Fibroblast of lung (primary cell): ENCODE results near the gene ANO2. TPM values are rescaled to one million over a fixed set of nuclear protein-coding genes. Genes with fewer than 3 reads are reported as not detected.

Experiments
- DNase-seq, 2 donors: peaks; one replicate each; pipeline versions ENCODE4 v3.0.0 to v3.0.0-alpha.2; 2010; ENCODE audit warnings: low read depth in 2 of 2
- H2AFZ ChIP-seq: 2 replicates; pipeline ENCODE4 v1.5.1; 2012; ENCODE audit warnings: low read length, control low read depth, inconsistent platforms
- H3K27ac ChIP-seq: 2 replicates; pipeline ENCODE4 v1.5.1; 2011; ENCODE audit warnings: low read length, control low read depth; ENCODE audit not compliant: insufficient read depth
- H3K27me3 ChIP-seq: 2 replicates; pipeline ENCODE4 v1.5.1; 2011; ENCODE audit warnings: mild to moderate bottlenecking, low read length; ENCODE audit not compliant: control insufficient read depth, insufficient read depth
- H3K36me3 ChIP-seq: 2 replicates; pipeline ENCODE4 v1.5.1; 2011; ENCODE audit warnings: low read length; ENCODE audit not compliant: control insufficient read depth, insufficient read depth
- H3K4me1 ChIP-seq: 2 replicates; pipeline ENCODE4 v1.5.1; 2011; ENCODE audit warnings: low read length; ENCODE audit not compliant: control insufficient read depth, insufficient read depth; ENCODE audit errors: extremely low read depth
- H3K4me2 ChIP-seq: 2 replicates; pipeline ENCODE4 v1.5.1; 2011; ENCODE audit warnings: low read length, control low read depth; ENCODE audit not compliant: insufficient read depth; ENCODE audit errors: extremely low read depth
- H3K4me3 ChIP-seq, 4 experiments: fragments of 200-600 bp in 1 of 4; sonication (generic) in 1 of 4; replicated peaks in 1 of 4; 2 replicates each; pipeline ENCODE4 v1.5.1; 2011 to 2016; ENCODE audit warnings: low read length in 4 of 4, low read depth in 3 of 4, mild to moderate bottlenecking in 3 of 4, control low read depth in 2 of 4, inconsistent platforms in 1 of 4, mixed read lengths in 1 of 4; ENCODE audit not compliant: insufficient read depth in 1 of 4; ENCODE audit errors: control extremely low read depth in 1 of 4
- H3K79me2 ChIP-seq: 2 replicates; pipeline ENCODE4 v1.5.1; 2012; ENCODE audit warnings: mild to moderate bottlenecking, low read length, inconsistent platforms; ENCODE audit not compliant: control insufficient read depth, insufficient read depth
- H3K9ac ChIP-seq: 2 replicates; pipeline ENCODE4 v1.5.1; 2011; ENCODE audit warnings: mild to moderate bottlenecking, low read length, control low read depth; ENCODE audit not compliant: insufficient read depth
- H3K9me3 ChIP-seq: 2 replicates; pipeline ENCODE4 v1.5.1; 2012; ENCODE audit warnings: low read depth, low read length; ENCODE audit not compliant: control insufficient read depth, insufficient read depth
- H4K20me1 ChIP-seq: 2 replicates; pipeline ENCODE4 v1.5.1; 2011; ENCODE audit warnings: low read length; ENCODE audit not compliant: control insufficient read depth, insufficient read depth; ENCODE audit errors: extremely low read depth
- EZH2 ChIP-seq: IDR thresholded peaks from 2 replicates; pipeline ENCODE4 v1.5.1; 2012; ENCODE audit warnings: low read length, control low read depth, mild to moderate bottlenecking; ENCODE audit errors: missing control alignments
- polyA plus RNA-seq, 2 donors: library from polyadenylated mRNA; depleted of rRNA in 1 of 2; stranded (reverse) in 1 of 2; unstranded in 1 of 2; fragments of >200 nt; gene quantifications; 2 replicates each; pipeline ENCODE4 v1.2.1, GENCODE V29; 2011 to 2012; ENCODE audit warnings: missing spikeins in 1 of 2
- total RNA-seq: library from RNA; depleted of rRNA; stranded (reverse); fragments of >200 nt; gene quantifications from 2 replicates; pipeline ENCODE4 v1.2.1, GENCODE V29; 2014
- TF ChIP-seq, protein P1 (sequence below), 2 donors: IDR thresholded peaks in 1 of 2; conservative IDR thresholded peaks in 1 of 2; 1 replicate in 1 of 2; 2 replicates in 1 of 2; pipeline ENCODE4 v1.5.1; 2011 to 2012; ENCODE audit warnings: low read length in 2 of 2, control low read depth in 1 of 2, inconsistent platforms in 1 of 2, low read depth in 1 of 2, mild to moderate bottlenecking in 1 of 2

Gene ANO2
- total and polyA plus RNA-seq, 2 donors (not counting 1 experiment from before 2014, with no cell fraction given), result 0.15 to 0.17 TPM

DNA sequence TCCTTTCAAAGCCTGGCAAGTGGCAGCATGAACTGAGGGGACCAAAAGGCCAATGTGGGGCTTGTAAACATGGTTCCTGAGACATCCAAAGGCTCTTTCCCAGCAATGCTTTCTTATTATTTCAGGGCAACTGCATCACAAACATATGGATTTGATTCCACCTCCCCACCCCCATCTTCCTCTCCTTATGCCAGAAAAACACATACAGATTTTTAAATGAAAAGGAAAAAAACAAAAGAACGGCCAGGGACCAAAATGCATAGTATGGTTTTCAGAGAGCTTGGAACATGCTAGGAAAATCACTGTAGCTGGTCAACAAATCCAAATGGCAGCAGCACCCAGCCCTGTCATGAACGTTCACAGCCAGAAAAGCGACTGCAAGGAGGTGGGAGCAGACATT, 167.6 kb downstream of the ANO2 start:
- Histone ChIP-seq H3K27ac (no peak overlapping the region), H3K79me2 (no peaks in the 10 kb centered on the region), H3K9me3 (no peaks in the 10 kb centered on the region), H3K9ac (no peak overlapping the region), H4K20me1 (no peaks in the 10 kb centered on the region), H3K4me3 (no peak overlapping the region), H3K4me2 (no peak overlapping the region), H3K36me3 (no peaks in the 10 kb centered on the region), H2AFZ (no peak overlapping the region), H3K27me3 (no peaks in the 10 kb centered on the region), H3K4me1 (no peaks in the 10 kb centered on the region)
- DNase-seq, result no peak
- TF ChIP-seq, protein P1, sequence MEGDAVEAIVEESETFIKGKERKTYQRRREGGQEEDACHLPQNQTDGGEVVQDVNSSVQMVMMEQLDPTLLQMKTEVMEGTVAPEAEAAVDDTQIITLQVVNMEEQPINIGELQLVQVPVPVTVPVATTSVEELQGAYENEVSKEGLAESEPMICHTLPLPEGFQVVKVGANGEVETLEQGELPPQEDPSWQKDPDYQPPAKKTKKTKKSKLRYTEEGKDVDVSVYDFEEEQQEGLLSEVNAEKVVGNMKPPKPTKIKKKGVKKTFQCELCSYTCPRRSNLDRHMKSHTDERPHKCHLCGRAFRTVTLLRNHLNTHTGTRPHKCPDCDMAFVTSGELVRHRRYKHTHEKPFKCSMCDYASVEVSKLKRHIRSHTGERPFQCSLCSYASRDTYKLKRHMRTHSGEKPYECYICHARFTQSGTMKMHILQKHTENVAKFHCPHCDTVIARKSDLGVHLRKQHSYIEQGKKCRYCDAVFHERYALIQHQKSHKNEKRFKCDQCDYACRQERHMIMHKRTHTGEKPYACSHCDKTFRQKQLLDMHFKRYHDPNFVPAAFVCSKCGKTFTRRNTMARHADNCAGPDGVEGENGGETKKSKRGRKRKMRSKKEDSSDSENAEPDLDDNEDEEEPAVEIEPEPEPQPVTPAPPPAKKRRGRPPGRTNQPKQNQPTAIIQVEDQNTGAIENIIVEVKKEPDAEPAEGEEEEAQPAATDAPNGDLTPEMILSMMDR (conservative IDR thresholded peaks at IDR 0.05 in 1 of 2, IDR thresholded peaks at IDR 0.05 in 1 of 2; ENCODE audit: low read depth in 1 of 2, low read length in 2 of 2), result no peak
- no peak for TF ChIP-seq EZH2

DNA sequence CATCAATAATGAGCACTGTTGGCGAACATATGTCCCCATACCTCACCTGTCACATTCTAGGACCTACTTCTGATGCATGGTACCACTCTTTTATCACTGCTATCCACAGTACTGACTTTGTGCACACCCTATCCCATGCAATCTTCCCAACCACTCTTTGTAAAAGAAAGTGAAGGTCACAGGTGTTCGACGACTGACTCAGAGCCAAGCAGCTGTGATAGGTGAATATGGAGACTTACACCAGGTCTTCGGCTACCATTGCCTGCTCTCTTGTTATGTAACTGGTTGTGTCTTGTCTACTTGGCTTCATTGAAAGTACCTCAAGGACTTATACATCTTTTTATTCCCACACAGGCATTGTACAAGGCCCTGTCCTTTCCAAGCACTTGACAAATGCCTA, 169.0 kb downstream of the ANO2 start:
- no peak overlapping the region for H3K27ac ChIP-seq
- no peaks in the 10 kb centered on the region for H3K36me3 ChIP-seq
- no peaks in the 10 kb centered on the region for H4K20me1 ChIP-seq
- no peak overlapping the region for H3K9ac ChIP-seq
- H3K4me2 ChIP-seq, result no peak overlapping the region
- no peak for TF ChIP-seq EZH2
- TF ChIP-seq, protein P1 (conservative IDR thresholded peaks at IDR 0.05 in 1 of 2, IDR thresholded peaks at IDR 0.05 in 1 of 2; ENCODE audit: low read depth in 1 of 2, low read length in 2 of 2), result no peak
- no peaks in the 10 kb centered on the region for H3K4me1 ChIP-seq
- no peak overlapping the region for H2AFZ ChIP-seq
- DNase-seq, result no peak
- H3K79me2 ChIP-seq, result no peaks in the 10 kb centered on the region
- no peaks in the 10 kb centered on the region for H3K9me3 ChIP-seq
- H3K4me3 ChIP-seq, result no peak overlapping the region
- H3K27me3 ChIP-seq, result no peaks in the 10 kb centered on the region

DNA sequence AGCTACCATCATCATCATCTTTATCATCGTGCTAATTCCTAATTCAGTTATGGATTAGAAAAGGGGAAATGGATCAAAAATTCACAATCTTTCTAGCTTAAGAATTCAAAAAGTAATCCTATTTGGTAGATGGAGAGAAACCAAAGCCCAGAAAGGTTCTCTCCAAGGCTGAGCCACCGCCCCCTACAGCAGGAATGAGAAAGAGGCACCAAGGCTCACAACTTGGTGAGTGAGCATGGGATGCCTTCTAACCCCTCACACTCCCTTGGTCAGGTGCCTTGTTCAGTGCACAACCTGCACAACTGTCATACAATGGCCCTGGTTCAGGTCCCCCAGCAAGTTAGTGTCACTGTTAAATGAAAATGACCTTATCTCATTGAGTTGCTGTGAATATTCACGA, 171.5 kb downstream of the ANO2 start:
- Histone ChIP-seq H4K20me1 (no peaks in the 10 kb centered on the region), H3K9me3 (no peaks in the 10 kb centered on the region), H3K9ac (no peak overlapping the region), H2AFZ (no peak overlapping the region), H3K79me2 (no peaks in the 10 kb centered on the region), H3K27ac (no peak overlapping the region), H3K27me3 (no peaks in the 10 kb centered on the region), H3K4me3 (no peak overlapping the region), H3K4me2 (no peak overlapping the region), H3K4me1 (no peaks in the 10 kb centered on the region), H3K36me3 (no peaks in the 10 kb centered on the region)
- no peak for DNase-seq
- TF ChIP-seq, protein P1 (conservative IDR thresholded peaks at IDR 0.05 in 1 of 2, IDR thresholded peaks at IDR 0.05 in 1 of 2; ENCODE audit: low read depth in 1 of 2, low read length in 2 of 2), result no peak
- TF ChIP-seq EZH2, result no peak
